SK-N-SH treated with all-trans-retinoic acid at 6 μM for 48 hours (cell line): ENCODE results near the gene GPS2.

Source experiments
- CSDC2 ChIP-seq: fragments of 250-450 bp; sonication (Bioruptor Pico); IDR thresholded peaks from 2 replicates; pipeline ENCODE4 v1.5.0; 2020; ENCODE audit warnings: mild to moderate bottlenecking, moderate library complexity
- CSRNP3 ChIP-seq: fragments of 250-450 bp; sonication (Bioruptor Pico); IDR thresholded peaks from 2 replicates; pipeline ENCODE4 v1.5.1; 2021; ENCODE audit warnings: mild to moderate bottlenecking, moderate library complexity
- ISL1 ChIP-seq: fragments of 250-450 bp; sonication (Bioruptor Pico); IDR thresholded peaks from 2 replicates; pipeline ENCODE4 v2.1.2; 2022; ENCODE audit warnings: mild to moderate bottlenecking, moderate library complexity
- PATZ1 ChIP-seq: fragments of 250-450 bp; sonication (Bioruptor Pico); IDR thresholded peaks from 2 replicates; pipeline ENCODE4 v1.8.0; 2020; ENCODE audit warnings: mild to moderate bottlenecking, moderate library complexity, borderline replicate concordance
- PPARA ChIP-seq: fragments of 250-450 bp; sonication (Bioruptor Pico); IDR thresholded peaks from 2 replicates; pipeline ENCODE4 v1.5.0; 2020; ENCODE audit warnings: mild to moderate bottlenecking, borderline replicate concordance
- RARB ChIP-seq: fragments of 250-450 bp; sonication (Bioruptor Pico); IDR thresholded peaks from 2 replicates; pipeline ENCODE4 v1.8.0; 2021; ENCODE audit warnings: mild to moderate bottlenecking, moderate library complexity
- TOX ChIP-seq: fragments of 250-450 bp; sonication (Bioruptor Pico); IDR thresholded peaks from 2 replicates; pipeline ENCODE4 v1.8.0; 2021; ENCODE audit warnings: mild to moderate bottlenecking, moderate library complexity, borderline replicate concordance
- TSHZ2 ChIP-seq: fragments of 250-450 bp; sonication (Bioruptor Pico); IDR thresholded peaks from 2 replicates; pipeline ENCODE4 v1.5.0; 2020; ENCODE audit warnings: mild to moderate bottlenecking, moderate library complexity
- ZFP30 ChIP-seq: fragments of 450-650 bp; formaldehyde crosslinking; IDR thresholded peaks from 2 replicates; pipeline ENCODE4 v1.5.0; 2022; ENCODE audit warnings: mild to moderate bottlenecking, moderate library complexity

- no peak for TF ChIP-seq PPARA (CRISPR knock-in tag)
- no peak for TF ChIP-seq ZFP30
- TF ChIP-seq TOX: no peak
- no peak for TF ChIP-seq CSRNP3 (CRISPR knock-in tag)
- TF ChIP-seq PATZ1: no peak
- no peak for TF ChIP-seq CSDC2
- TF ChIP-seq ISL1: no peak
- TF ChIP-seq RARB (CRISPR knock-in tag): no peak
- TF ChIP-seq TSHZ2 (CRISPR knock-in tag): no peak
These were observed 31.8 kb upstream of the GPS2 start for GRCh38 chr17:7346761-7347614.
